Right lobe of liver (tissue), 6 donors: ENCODE measurements around the gene COMMD1. TPM values are rescaled to one million over a fixed set of nuclear protein-coding genes. Genes with fewer than 3 reads are reported as not detected.
"Not testable (repeated sequence)": the region's sequence is repeated elsewhere in the genome, so short reads cannot be mapped to it uniquely, and the experiment has no call there.

Experiments used
- ATAC-seq, 4 donors: fragments of 200-7000 bp; cut with Tn5 transposase; one replicate each; pipeline ENCODE4 v1.9.1; 2020; ENCODE audit warnings: mild to moderate bottlenecking in 4 of 4, moderate library complexity in 4 of 4
- DNase-seq, 3 donors: peaks; one replicate each; pipeline ENCODE4 v3.0.0-alpha.2; 2020
- H3K27ac ChIP-seq, 3 donors: fragments of 200-600 bp; one replicate each; pipeline ENCODE4 v1.8.0; 2022
- H3K27me3 ChIP-seq, 2 donors: fragments of 200-600 bp; one replicate each; pipeline ENCODE4 v1.8.0; 2022
- H3K36me3 ChIP-seq, 4 donors: fragments of 200-600 bp; sonication (generic) in 1 of 4; one replicate each; pipeline versions ENCODE4 v1.5.1 to v1.8.0; 2017 to 2022; ENCODE audit warnings: control low read depth in 1 of 4
- H3K4me1 ChIP-seq, 4 donors: fragments of 200-600 bp; sonication (generic) in 1 of 4; one replicate each; pipeline versions ENCODE4 v1.5.1 to v1.8.0; 2017 to 2022; ENCODE audit warnings: control low read depth in 1 of 4
- H3K4me3 ChIP-seq, 3 donors: fragments of 200-600 bp; one replicate each; pipeline ENCODE4 v1.8.0; 2022
- H3K9me3 ChIP-seq, 4 donors: fragments of 200-600 bp; sonication (generic) in 1 of 4; one replicate each; pipeline versions ENCODE4 v1.5.1 to v1.8.0; 2017 to 2022; ENCODE audit warnings: control low read depth in 1 of 4
- POLR2A ChIP-seq: fragments of 450-650 bp; IDR thresholded peaks from one replicate; pipeline ENCODE4 v1.6.1; 2017; ENCODE audit warnings: antibody characterized with exemption, mild to moderate bottlenecking
- WGBS: methylation state at CpG from one replicate; pipeline ENCODE4 v1.1.6; 2018; ENCODE audit warnings: low coverage, low lambda C conversion rate; ENCODE audit not compliant: insufficient coverage; ENCODE audit errors: missing lambda C conversion rate; 5-methylcytosine and 5-hydroxymethylcytosine counted together
- intact Hi-C, 2 donors: fragments of 100-400 bp; cut with DNase I; formaldehyde crosslinking; loops; one replicate each; pipeline versions ENCODE4 v1.11.2 to v1.14.1; 2022
- total RNA-seq, 6 experiments: library from RNA; depleted of rRNA in 2 of 6; stranded (reverse); fragments of >200 nt in 2 of 6; fragmentation: NEBNext Ultra II Directional in 3 of 6; extraction: Animal tissue kit (Norgen Biotek cat#: 25700) in 3 of 6; gene quantifications; one replicate each; pipeline versions ENCODE4 v1.1.0 to v1.2.4, GENCODE V29; 2016 to 2023
- TF ChIP-seq, protein P1 (sequence below), 4 donors: fragments of 200-600 bp in 3 of 4; fragments of 450-650 bp in 1 of 4; IDR thresholded peaks; one replicate each; pipeline versions ENCODE4 v1.5.1 to v1.8.0; 2016 to 2022; ENCODE audit warnings: antibody characterized with exemption in 4 of 4, mild to moderate bottlenecking in 2 of 4
- donor health status: DM: no; HTN: yes; CAD: no.
- donor health status: DM: no; HTN: no; CAD: no.
- donor health status: DM: no; HTN: no; CAD: no.
- donor health status: DM: no; HTN: yes; CAD: no.
- donor health status: DM: no; HTN: yes; CAD: no.

Gene COMMD1
- total RNA-seq, 6 experiments from 2014 or later = 17.2 to 21.6 (median 18.7) TPM

DNA sequence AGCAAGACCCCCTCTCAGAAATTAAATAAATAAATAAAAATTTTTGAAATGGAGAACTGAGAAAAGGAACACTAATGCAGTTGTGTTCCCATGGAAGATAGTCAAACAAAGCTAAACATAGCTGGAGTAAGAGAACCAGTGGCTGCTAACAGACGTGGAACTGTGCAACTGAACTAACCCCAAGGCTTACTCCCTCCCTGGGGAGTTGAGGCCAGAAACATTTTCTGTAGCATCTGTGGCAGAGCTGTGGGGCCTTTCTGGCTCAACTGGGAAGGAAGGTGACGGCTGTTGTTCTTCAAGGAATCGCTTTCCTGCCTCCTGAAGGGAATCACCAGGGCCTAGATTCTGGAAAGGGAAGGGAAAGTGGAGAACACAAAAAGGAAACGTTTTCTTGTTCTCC, 236.6 kb downstream of the COMMD1 start:
- intact Hi-C loops = no loop called here
- no peak for TF ChIP-seq POLR2A
- TF ChIP-seq, protein P1, sequence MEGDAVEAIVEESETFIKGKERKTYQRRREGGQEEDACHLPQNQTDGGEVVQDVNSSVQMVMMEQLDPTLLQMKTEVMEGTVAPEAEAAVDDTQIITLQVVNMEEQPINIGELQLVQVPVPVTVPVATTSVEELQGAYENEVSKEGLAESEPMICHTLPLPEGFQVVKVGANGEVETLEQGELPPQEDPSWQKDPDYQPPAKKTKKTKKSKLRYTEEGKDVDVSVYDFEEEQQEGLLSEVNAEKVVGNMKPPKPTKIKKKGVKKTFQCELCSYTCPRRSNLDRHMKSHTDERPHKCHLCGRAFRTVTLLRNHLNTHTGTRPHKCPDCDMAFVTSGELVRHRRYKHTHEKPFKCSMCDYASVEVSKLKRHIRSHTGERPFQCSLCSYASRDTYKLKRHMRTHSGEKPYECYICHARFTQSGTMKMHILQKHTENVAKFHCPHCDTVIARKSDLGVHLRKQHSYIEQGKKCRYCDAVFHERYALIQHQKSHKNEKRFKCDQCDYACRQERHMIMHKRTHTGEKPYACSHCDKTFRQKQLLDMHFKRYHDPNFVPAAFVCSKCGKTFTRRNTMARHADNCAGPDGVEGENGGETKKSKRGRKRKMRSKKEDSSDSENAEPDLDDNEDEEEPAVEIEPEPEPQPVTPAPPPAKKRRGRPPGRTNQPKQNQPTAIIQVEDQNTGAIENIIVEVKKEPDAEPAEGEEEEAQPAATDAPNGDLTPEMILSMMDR (IDR thresholded peaks at IDR 0.05) = no peak
- Histone ChIP-seq H3K4me3 (no peak overlapping the region), H3K27ac (no peak overlapping the region), H3K4me1 (no peaks in the 10 kb centered on the region), H3K27me3 (no peaks in the 10 kb centered on the region), H3K9me3 (no peaks in the 10 kb centered on the region), H3K36me3 (no peaks in the 10 kb centered on the region)
- ATAC-seq (no peak), DNase-seq (no peak)
- WGBS = 54% methylated on average over 3 of the region's 4 CpGs

DNA sequence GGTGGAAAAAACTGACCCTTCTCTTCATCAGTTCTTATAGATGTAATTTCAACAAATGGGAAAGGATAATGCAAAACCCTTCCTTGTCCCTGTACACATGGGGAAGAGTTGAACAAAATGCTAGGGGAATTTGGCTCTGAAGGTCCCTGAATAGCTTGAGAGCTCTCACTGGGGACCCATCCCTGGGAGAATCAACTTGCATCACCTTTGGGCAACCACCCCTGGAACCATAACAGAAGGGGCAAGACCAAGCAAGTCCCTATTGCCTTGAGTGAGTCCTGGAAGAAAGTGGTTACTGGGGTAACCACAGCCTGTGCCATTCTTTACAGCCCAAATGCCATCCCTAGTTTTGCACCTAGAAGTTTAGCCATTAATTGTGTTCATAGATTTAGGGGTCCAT, 238.2 kb downstream of the COMMD1 start:
- no peak for DNase-seq
- Histone ChIP-seq H3K27me3 (no peaks in the 10 kb centered on the region), H3K9me3 (no peaks in the 10 kb centered on the region), H3K4me1 (no peaks in the 10 kb centered on the region), H3K36me3 (no peaks in the 10 kb centered on the region), H3K4me3 (no peak overlapping the region), H3K27ac (no peak overlapping the region)
- no peak for ATAC-seq
- TF ChIP-seq, protein P1 (IDR thresholded peaks at IDR 0.05) = no peak
- TF ChIP-seq POLR2A = no peak
- intact Hi-C loops = no loop called here

DNA sequence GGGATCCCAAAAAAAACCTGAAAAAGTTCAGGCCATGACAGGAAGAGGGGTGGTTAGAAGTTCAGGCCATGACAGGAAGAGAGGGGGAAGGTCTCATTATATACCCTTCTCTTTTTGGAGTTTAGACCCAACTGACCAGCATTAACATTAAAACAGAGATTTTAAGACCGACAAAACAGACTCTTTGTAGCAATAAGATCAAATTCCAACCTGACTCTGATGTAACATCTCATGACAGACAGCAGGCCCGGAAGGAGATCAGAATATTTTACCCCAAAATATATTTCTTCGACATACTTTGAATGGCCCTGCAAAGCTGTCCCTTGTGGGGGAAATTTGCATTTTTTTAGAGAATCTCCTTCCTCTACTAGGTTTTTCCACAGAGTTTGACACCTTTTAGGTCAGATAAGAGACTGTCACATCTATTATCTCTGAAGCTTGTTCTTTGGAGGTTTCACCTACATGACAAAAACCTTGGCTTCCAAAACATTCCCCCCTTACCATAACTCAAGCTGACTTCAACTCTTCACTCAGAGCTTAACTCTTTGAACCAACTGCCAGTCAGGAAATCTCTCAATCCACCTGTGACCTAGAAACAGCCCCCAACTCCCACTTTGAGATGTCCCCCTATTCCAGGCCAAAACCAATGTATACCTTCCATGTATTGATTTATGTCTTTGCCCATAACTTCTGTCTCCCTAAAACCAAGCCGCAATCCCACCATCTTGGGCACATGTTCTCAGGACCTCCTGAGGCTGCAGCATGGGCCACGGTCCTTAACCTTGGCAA, 239.4 kb downstream of the COMMD1 start:
- H3K36me3 ChIP-seq = no peaks in the 10 kb centered on the region
- no peaks in the 10 kb centered on the region for H3K4me1 ChIP-seq
- DNase-seq (no peak), ATAC-seq (no peak)
- no peaks in the 10 kb centered on the region for H3K9me3 ChIP-seq
- H3K27me3 ChIP-seq = no peaks in the 10 kb centered on the region
- H3K4me3 ChIP-seq = no peak overlapping the region
- 67% methylated on average over 5 of the region's 5 CpGs for WGBS
- intact Hi-C loops = no loop called here
- no peak overlapping the region for H3K27ac ChIP-seq
- no peak for TF ChIP-seq POLR2A
- TF ChIP-seq, protein P1 (IDR thresholded peaks at IDR 0.05) = no peak

DNA sequence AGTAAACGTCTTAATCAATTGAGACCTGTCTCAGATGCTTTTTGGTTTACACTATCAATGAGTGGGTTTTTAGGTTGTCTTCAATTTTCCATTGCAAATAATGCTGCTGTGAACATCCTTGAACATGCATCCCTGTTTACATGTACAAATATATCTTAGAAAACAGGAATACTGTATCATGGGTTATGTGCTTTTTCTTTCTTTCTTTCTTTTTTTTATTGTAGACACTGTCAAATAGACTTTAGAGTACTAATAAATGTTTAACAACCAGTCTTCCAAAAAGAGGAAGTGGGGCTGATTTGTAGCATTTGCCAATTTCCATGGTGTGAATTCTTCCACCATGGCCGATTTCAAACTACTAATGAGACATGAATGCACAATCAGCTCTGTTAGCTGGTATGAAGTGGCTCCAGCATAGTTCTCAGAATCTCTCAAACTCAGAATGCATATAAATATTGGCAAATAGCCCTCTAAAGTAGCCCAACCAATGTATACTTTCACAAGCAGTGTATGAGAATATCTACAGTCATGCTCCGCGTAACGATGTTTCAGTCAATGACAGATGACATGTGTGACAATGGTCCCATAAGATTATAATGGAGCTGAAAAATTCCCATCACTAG, 240.1 kb downstream of the COMMD1 start:
- WGBS = 89% methylated on average over 5 of the region's 5 CpGs

DNA sequence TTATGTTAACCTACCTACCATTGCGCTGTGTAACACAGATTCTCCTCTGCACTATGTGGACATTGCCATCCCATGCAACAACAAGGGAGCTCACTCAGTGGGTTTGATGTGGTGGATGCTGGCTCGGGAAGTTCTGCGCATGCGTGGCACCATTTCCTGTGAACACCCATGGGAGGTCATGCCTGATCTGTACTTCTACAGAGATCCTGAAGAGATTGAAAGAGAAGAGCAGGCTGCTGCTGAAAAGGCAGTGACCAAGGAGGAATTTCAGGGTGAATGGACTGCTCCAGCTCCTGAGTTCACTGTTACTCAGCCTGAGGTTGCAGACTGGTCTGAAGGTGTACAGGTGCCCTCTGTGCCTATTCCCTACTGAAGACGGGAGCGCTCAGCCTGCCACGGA, 241.3 kb downstream of the COMMD1 start:
- 80% methylated on average over 1 of the region's 7 CpGs for WGBS
- not testable (repeated sequence) for ATAC-seq

More for the DNA sequence above, 240.1 kb downstream of the COMMD1 start:
- TF ChIP-seq, protein P1 (IDR thresholded peaks at IDR 0.05) = no peak
- TF ChIP-seq POLR2A = no peak
- ATAC-seq = no peak
- no peaks in the 10 kb centered on the region for H3K27me3 ChIP-seq
- intact Hi-C loops = no loop called here
- H3K36me3 ChIP-seq = no peaks in the 10 kb centered on the region
- H3K9me3 ChIP-seq = no peaks in the 10 kb centered on the region
- H3K4me1 ChIP-seq = no peaks in the 10 kb centered on the region
- H3K4me3 ChIP-seq = no peak overlapping the region
- no peak overlapping the region for H3K27ac ChIP-seq
- DNase-seq = no peak

More for the DNA sequence above, 241.3 kb downstream of the COMMD1 start:
- H3K27me3 ChIP-seq, H3K36me3 ChIP-seq, H3K27ac ChIP-seq, H3K4me1 ChIP-seq, H3K4me3 ChIP-seq, DNase-seq, intact Hi-C loops, H3K9me3 ChIP-seq: not testable (repeated sequence)
